Fibroblast of lung (primary cell): ENCODE measurements around the gene DSCAML1. TPM values are rescaled to one million over a fixed set of nuclear protein-coding genes. Genes with fewer than 3 reads are reported as not detected.

ENCODE experiments used
- DNase-seq, 2 donors: peaks; one replicate each; pipeline versions ENCODE4 v3.0.0 to v3.0.0-alpha.2; 2010; ENCODE audit warnings: low read depth in 2 of 2
- H2AFZ ChIP-seq: 2 replicates; pipeline ENCODE4 v1.5.1; 2012; ENCODE audit warnings: low read length, control low read depth, inconsistent platforms
- H3K27ac ChIP-seq: 2 replicates; pipeline ENCODE4 v1.5.1; 2011; ENCODE audit warnings: low read length, control low read depth; ENCODE audit not compliant: insufficient read depth
- H3K27me3 ChIP-seq: 2 replicates; pipeline ENCODE4 v1.5.1; 2011; ENCODE audit warnings: mild to moderate bottlenecking, low read length; ENCODE audit not compliant: control insufficient read depth, insufficient read depth
- H3K36me3 ChIP-seq: 2 replicates; pipeline ENCODE4 v1.5.1; 2011; ENCODE audit warnings: low read length; ENCODE audit not compliant: control insufficient read depth, insufficient read depth
- H3K4me1 ChIP-seq: 2 replicates; pipeline ENCODE4 v1.5.1; 2011; ENCODE audit warnings: low read length; ENCODE audit not compliant: control insufficient read depth, insufficient read depth; ENCODE audit errors: extremely low read depth
- H3K4me2 ChIP-seq: 2 replicates; pipeline ENCODE4 v1.5.1; 2011; ENCODE audit warnings: low read length, control low read depth; ENCODE audit not compliant: insufficient read depth; ENCODE audit errors: extremely low read depth
- H3K4me3 ChIP-seq, 4 experiments: fragments of 200-600 bp in 1 of 4; sonication (generic) in 1 of 4; replicated peaks in 1 of 4; 2 replicates each; pipeline ENCODE4 v1.5.1; 2011 to 2016; ENCODE audit warnings: low read length in 4 of 4, low read depth in 3 of 4, mild to moderate bottlenecking in 3 of 4, control low read depth in 2 of 4, inconsistent platforms in 1 of 4, mixed read lengths in 1 of 4; ENCODE audit not compliant: insufficient read depth in 1 of 4; ENCODE audit errors: control extremely low read depth in 1 of 4
- H3K79me2 ChIP-seq: 2 replicates; pipeline ENCODE4 v1.5.1; 2012; ENCODE audit warnings: mild to moderate bottlenecking, low read length, inconsistent platforms; ENCODE audit not compliant: control insufficient read depth, insufficient read depth
- H3K9ac ChIP-seq: 2 replicates; pipeline ENCODE4 v1.5.1; 2011; ENCODE audit warnings: mild to moderate bottlenecking, low read length, control low read depth; ENCODE audit not compliant: insufficient read depth
- H3K9me3 ChIP-seq: 2 replicates; pipeline ENCODE4 v1.5.1; 2012; ENCODE audit warnings: low read depth, low read length; ENCODE audit not compliant: control insufficient read depth, insufficient read depth
- H4K20me1 ChIP-seq: 2 replicates; pipeline ENCODE4 v1.5.1; 2011; ENCODE audit warnings: low read length; ENCODE audit not compliant: control insufficient read depth, insufficient read depth; ENCODE audit errors: extremely low read depth
- CTCF ChIP-seq, 2 donors: IDR thresholded peaks in 1 of 2; conservative IDR thresholded peaks in 1 of 2; 1 replicate in 1 of 2; 2 replicates in 1 of 2; pipeline ENCODE4 v1.5.1; 2011 to 2012; ENCODE audit warnings: low read length in 2 of 2, control low read depth in 1 of 2, inconsistent platforms in 1 of 2, low read depth in 1 of 2, mild to moderate bottlenecking in 1 of 2
- EZH2 ChIP-seq: IDR thresholded peaks from 2 replicates; pipeline ENCODE4 v1.5.1; 2012; ENCODE audit warnings: low read length, control low read depth, mild to moderate bottlenecking; ENCODE audit errors: missing control alignments
- polyA plus RNA-seq, 2 donors: library from polyadenylated mRNA; depleted of rRNA in 1 of 2; stranded (reverse) in 1 of 2; unstranded in 1 of 2; fragments of >200 nt; gene quantifications; 2 replicates each; pipeline ENCODE4 v1.2.1, GENCODE V29; 2011 to 2012; ENCODE audit warnings: missing spikeins in 1 of 2
- total RNA-seq: library from RNA; depleted of rRNA; stranded (reverse); fragments of >200 nt; gene quantifications from 2 replicates; pipeline ENCODE4 v1.2.1, GENCODE V29; 2014

Gene DSCAML1
- total and polyA plus RNA-seq, 2 donors (not counting 1 experiment from before 2014, with no cell fraction given), result not detected

GRCh38 chr11:117673602-117674001, 123.4 kb downstream of the DSCAML1 start:
- H3K27ac ChIP-seq, result no peak overlapping the region
- H3K4me2 ChIP-seq, result no peak overlapping the region
- H3K79me2 ChIP-seq, result no peaks in the 10 kb centered on the region
- H3K9me3 ChIP-seq, result no peaks in the 10 kb centered on the region
- H3K36me3 ChIP-seq, result no peaks in the 10 kb centered on the region
- no peak overlapping the region for H3K4me3 ChIP-seq
- H2AFZ ChIP-seq, result no peak overlapping the region
- no peaks in the 10 kb centered on the region for H4K20me1 ChIP-seq
- no peak for DNase-seq
- no peaks in the 10 kb centered on the region for H3K4me1 ChIP-seq
- H3K27me3 ChIP-seq, result no peaks in the 10 kb centered on the region
- no peak overlapping the region for H3K9ac ChIP-seq
- TF ChIP-seq CTCF (conservative IDR thresholded peaks at IDR 0.05 in 1 of 2, IDR thresholded peaks at IDR 0.05 in 1 of 2; ENCODE audit: low read depth in 1 of 2, low read length in 2 of 2) (no peak), EZH2 (no peak)

GRCh38 chr11:117671370-117671769, 125.6 kb downstream of the DSCAML1 start:
- TF ChIP-seq CTCF (conservative IDR thresholded peaks at IDR 0.05 in 1 of 2, IDR thresholded peaks at IDR 0.05 in 1 of 2; ENCODE audit: low read depth in 1 of 2, low read length in 2 of 2) (no peak), EZH2 (no peak)

GRCh38 chr11:117670924-117671323, 126.1 kb downstream of the DSCAML1 start:
- H3K79me2 ChIP-seq, result no peaks in the 10 kb centered on the region
- no peak for DNase-seq
- no peaks in the 10 kb centered on the region for H3K27me3 ChIP-seq
- no peak overlapping the region for H3K27ac ChIP-seq
- no peaks in the 10 kb centered on the region for H3K36me3 ChIP-seq
- H3K4me2 ChIP-seq, result no peak overlapping the region
- no peak overlapping the region for H3K9ac ChIP-seq
- H3K4me3 ChIP-seq, result no peak overlapping the region
- H2AFZ ChIP-seq, result no peak overlapping the region
- no peaks in the 10 kb centered on the region for H3K4me1 ChIP-seq
- no peaks in the 10 kb centered on the region for H4K20me1 ChIP-seq
- no peaks in the 10 kb centered on the region for H3K9me3 ChIP-seq
- TF ChIP-seq EZH2, result no peak
- no peak for TF ChIP-seq CTCF (conservative IDR thresholded peaks at IDR 0.05 in 1 of 2, IDR thresholded peaks at IDR 0.05 in 1 of 2; ENCODE audit: low read depth in 1 of 2, low read length in 2 of 2)

More at GRCh38 chr11:117671370-117671769, 125.6 kb downstream of the DSCAML1 start:
- Histone ChIP-seq H3K79me2 (no peaks in the 10 kb centered on the region), H3K4me3 (no peak overlapping the region), H3K27me3 (no peaks in the 10 kb centered on the region), H3K9me3 (no peaks in the 10 kb centered on the region), H3K4me2 (no peak overlapping the region), H4K20me1 (no peaks in the 10 kb centered on the region), H2AFZ (no peak overlapping the region), H3K27ac (no peak overlapping the region), H3K36me3 (no peaks in the 10 kb centered on the region), H3K9ac (no peak overlapping the region), H3K4me1 (no peaks in the 10 kb centered on the region)
- no peak for DNase-seq
